ENCODE data around the gene OTOR. TPM values are rescaled to one million over a fixed set of nuclear protein-coding genes. Genes with fewer than 3 reads are reported as not detected.

The OTOR gene, protein sequence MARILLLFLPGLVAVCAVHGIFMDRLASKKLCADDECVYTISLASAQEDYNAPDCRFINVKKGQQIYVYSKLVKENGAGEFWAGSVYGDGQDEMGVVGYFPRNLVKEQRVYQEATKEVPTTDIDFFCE
- not detected for polyA plus RNA-seq
- long read RNA-seq, donor 1: 0 reads
- long read RNA-seq, donor 2: 0 reads
- long read RNA-seq, donor 3: 0 reads
- long read RNA-seq, donor 4: 0 reads
- long read RNA-seq, donor 5: 0 reads
- long read RNA-seq, donor 6: 0 reads
- long read RNA-seq, donor 7: 0 reads
- long read RNA-seq, donor 8: 0 reads
- long read RNA-seq, donor 9: 0 reads
- long read RNA-seq, donor 10: 0 reads
- long read RNA-seq, donor 11: 0 reads

DNA sequence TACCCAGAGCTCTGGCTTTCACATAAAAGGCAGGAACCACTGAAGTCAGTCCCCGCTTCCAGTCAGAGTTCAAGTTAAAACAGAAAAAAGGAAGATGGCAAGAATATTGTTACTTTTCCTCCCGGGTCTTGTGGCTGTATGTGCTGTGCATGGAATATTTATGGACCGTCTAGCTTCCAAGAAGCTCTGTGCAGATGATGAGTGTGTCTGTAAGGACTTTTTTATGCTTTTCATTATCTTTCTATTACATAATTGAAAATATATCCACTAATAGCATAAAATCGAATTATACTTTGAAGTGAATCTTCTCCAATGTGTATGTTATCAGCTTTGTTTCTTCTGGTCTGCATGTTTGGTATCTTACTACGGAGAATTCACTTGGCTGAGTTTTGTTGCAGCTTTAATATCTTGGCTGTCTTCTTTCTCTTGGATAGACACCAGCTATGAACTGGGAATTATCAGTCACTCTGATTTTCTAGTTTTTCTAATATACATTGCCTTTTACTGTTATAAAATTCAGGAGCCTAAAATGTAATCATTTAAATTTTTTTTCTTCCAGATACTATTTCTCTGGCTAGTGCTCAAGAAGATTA lies at the start of gene OTOR:
OTOR (plus strand) TSS at position 51 of the 593 bp plus-strand sequence; CDS start at position 95, 44 bp downstream.
- Histone ChIP-seq H3K27ac (ENCODE audit: low read length) (no peak within 1 kb of the TSS), H3K4me3 (ENCODE audit: low read length) (no peak within 1 kb of the TSS), H3K9me3 (ENCODE audit: control insufficient read depth, low read depth, low read length) (no peaks in the 10 kb centered on the region), H3K27me3 (ENCODE audit: control insufficient read depth, insufficient read depth, low read length) (no peaks in the 10 kb centered on the region), H3K4me1 (ENCODE audit: control insufficient read depth, insufficient read depth, low read length) (no peaks in the 10 kb centered on the region), H3K36me3 (ENCODE audit: control insufficient read depth, insufficient read depth, low read length) (no peaks in the 10 kb centered on the region)
- WGBS (ENCODE audit: insufficient coverage, low lambda C conversion rate): 67% methylated on average over 1 of the region's 5 CpGs
- no peak for DNase-seq

DNA sequence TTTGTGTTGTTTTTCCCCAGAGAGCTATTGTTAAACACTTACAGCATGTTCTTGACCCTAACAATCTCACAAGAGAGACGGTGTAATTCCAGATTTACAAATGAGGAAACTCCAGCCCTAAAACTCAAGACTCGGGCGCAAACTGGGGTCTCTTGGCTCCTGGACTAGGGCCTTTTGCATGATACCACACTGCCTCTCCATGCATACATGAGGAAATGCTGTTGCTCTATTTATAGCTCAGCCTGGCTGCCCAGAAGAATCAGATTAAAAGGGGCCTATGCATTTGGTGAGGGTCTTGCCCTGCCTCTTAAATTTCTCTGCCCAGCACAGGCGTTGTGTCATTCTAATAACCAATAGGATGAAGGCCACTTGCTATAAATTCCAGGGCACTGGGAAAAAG lies 48.9 kb upstream of the OTOR start:
- no peaks in the 10 kb centered on the region for H3K4me1 ChIP-seq (ENCODE audit: control insufficient read depth, insufficient read depth, low read length)
- no CpG with 5 or more reads among the region's 4 CpGs for WGBS (ENCODE audit: insufficient coverage, low lambda C conversion rate)
- no peak for DNase-seq
- H3K4me3 ChIP-seq (ENCODE audit: low read length): no peak overlapping the region
- no peak overlapping the region for H3K27ac ChIP-seq (ENCODE audit: low read length)
- no peaks in the 10 kb centered on the region for H3K9me3 ChIP-seq (ENCODE audit: control insufficient read depth, low read depth, low read length)
- no peaks in the 10 kb centered on the region for H3K27me3 ChIP-seq (ENCODE audit: control insufficient read depth, insufficient read depth, low read length)
- no peaks in the 10 kb centered on the region for H3K36me3 ChIP-seq (ENCODE audit: control insufficient read depth, insufficient read depth, low read length)

DNA sequence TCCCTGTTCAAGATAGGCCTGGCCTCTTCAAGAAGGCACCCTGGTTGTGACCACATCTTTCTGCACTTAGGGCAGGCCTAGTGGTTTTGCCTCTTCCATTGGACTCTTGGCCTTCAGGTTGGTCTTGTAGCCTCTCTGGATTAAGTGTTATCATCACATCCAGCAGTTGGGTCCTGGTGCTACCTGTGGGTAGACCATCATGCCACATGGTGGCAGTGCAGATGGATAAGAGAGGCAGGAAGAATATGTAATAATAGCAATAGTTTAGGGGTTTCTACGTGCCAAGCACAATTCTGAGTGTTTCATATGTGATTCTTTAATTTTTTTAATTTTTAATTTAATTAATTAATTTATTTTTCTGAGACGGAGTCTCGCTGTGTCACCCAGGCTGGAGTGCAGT lies 46.9 kb upstream of the OTOR start:
- no peak for DNase-seq
- WGBS (ENCODE audit: insufficient coverage, low lambda C conversion rate): 93% methylated on average over 3 of the region's 3 CpGs

DNA sequence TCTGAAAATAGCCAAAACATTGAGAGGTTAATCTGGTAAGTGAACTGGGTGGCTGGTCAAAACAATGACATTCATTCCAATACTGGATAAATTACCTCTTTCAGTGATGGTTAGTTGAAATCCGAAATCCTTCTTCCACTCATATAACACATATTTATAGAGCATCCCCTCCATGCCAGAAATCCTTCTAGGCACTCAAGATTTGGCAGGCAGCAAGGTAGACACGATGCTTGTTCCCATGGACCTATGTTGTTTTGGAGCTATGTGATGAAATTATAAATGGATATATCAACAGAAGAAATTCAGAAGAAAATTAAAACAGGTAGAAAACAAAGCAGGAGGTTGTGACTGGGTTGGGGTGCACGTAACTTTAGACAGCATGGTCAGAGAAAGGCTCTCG lies 44.6 kb upstream of the OTOR start:
- no peaks in the 10 kb centered on the region for H3K27me3 ChIP-seq (ENCODE audit: control insufficient read depth, insufficient read depth, low read length)
- 72% methylated on average over 2 of the region's 4 CpGs for WGBS (ENCODE audit: insufficient coverage, low lambda C conversion rate)

More for the DNA sequence above, 46.9 kb upstream of the OTOR start:
- Histone ChIP-seq H3K27ac (ENCODE audit: low read length) (no peak overlapping the region), H3K36me3 (ENCODE audit: control insufficient read depth, insufficient read depth, low read length) (no peaks in the 10 kb centered on the region), H3K9me3 (ENCODE audit: control insufficient read depth, low read depth, low read length) (no peaks in the 10 kb centered on the region), H3K27me3 (ENCODE audit: control insufficient read depth, insufficient read depth, low read length) (no peaks in the 10 kb centered on the region), H3K4me3 (ENCODE audit: low read length) (no peak overlapping the region), H3K4me1 (ENCODE audit: control insufficient read depth, insufficient read depth, low read length) (no peaks in the 10 kb centered on the region)

DNA sequence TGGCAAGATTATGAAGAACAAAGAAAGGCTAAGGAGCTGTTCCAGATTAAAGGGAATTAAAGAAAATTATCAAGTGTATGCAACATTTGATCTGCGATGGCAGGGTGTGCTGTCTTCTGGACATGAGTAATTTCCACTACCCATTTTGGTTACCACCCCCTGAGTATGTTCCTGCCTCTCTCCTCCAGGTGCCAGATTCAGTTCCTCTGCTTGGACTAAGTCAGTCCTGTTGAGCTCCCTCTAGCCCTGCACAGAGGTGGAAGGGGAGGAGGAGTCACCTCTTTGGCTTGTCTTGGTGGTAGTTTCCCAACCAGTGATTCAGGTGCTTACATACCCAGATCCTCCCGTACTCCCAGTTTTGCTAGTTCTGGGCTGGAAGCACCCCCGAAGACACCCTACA lies 40.5 kb upstream of the OTOR start:
- Histone ChIP-seq H3K36me3 (ENCODE audit: control insufficient read depth, insufficient read depth, low read length) (no peaks in the 10 kb centered on the region), H3K27ac (ENCODE audit: low read length) (no peak overlapping the region), H3K9me3 (ENCODE audit: control insufficient read depth, low read depth, low read length) (no peaks in the 10 kb centered on the region), H3K4me1 (ENCODE audit: control insufficient read depth, insufficient read depth, low read length) (no peaks in the 10 kb centered on the region), H3K27me3 (ENCODE audit: control insufficient read depth, insufficient read depth, low read length) (no peaks in the 10 kb centered on the region), H3K4me3 (ENCODE audit: low read length) (no peak overlapping the region)
- DNase-seq: no peak
- WGBS (ENCODE audit: insufficient coverage, low lambda C conversion rate): 100% methylated on average over 1 of the region's 3 CpGs

More for the DNA sequence above, 44.6 kb upstream of the OTOR start:
- no peaks in the 10 kb centered on the region for H3K4me1 ChIP-seq (ENCODE audit: control insufficient read depth, insufficient read depth, low read length)
- no peak overlapping the region for H3K27ac ChIP-seq (ENCODE audit: low read length)
- no peaks in the 10 kb centered on the region for H3K9me3 ChIP-seq (ENCODE audit: control insufficient read depth, low read depth, low read length)
- no peak for DNase-seq
- H3K36me3 ChIP-seq (ENCODE audit: control insufficient read depth, insufficient read depth, low read length): no peaks in the 10 kb centered on the region
- no peak overlapping the region for H3K4me3 ChIP-seq (ENCODE audit: low read length)

DNA sequence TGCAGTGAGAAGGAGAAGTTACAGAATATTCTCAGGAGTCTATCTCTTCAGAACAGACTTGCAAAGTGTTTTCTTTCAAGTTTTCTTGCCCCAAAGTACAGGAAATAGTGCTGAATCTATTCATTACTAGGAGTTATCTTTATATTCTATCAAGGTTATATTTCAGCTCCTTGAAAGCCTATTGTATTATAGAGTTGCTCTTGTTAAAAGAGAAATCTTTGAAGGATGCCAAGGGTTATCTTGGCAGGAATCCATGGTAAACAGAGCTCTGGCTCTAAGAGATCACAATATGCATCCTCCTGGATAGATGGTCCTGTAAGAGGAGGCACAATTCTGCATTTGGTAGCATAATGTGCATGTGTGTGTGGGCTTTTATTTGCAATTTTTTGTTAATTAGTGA lies 39.6 kb upstream of the OTOR start:
- Histone ChIP-seq H3K27me3 (ENCODE audit: control insufficient read depth, insufficient read depth, low read length) (no peaks in the 10 kb centered on the region), H3K9me3 (ENCODE audit: control insufficient read depth, low read depth, low read length) (no peaks in the 10 kb centered on the region), H3K27ac (ENCODE audit: low read length) (no peak overlapping the region), H3K4me3 (ENCODE audit: low read length) (no peak overlapping the region), H3K4me1 (ENCODE audit: control insufficient read depth, insufficient read depth, low read length) (no peaks in the 10 kb centered on the region), H3K36me3 (ENCODE audit: control insufficient read depth, insufficient read depth, low read length) (no peaks in the 10 kb centered on the region)
- no peak for DNase-seq

DNA sequence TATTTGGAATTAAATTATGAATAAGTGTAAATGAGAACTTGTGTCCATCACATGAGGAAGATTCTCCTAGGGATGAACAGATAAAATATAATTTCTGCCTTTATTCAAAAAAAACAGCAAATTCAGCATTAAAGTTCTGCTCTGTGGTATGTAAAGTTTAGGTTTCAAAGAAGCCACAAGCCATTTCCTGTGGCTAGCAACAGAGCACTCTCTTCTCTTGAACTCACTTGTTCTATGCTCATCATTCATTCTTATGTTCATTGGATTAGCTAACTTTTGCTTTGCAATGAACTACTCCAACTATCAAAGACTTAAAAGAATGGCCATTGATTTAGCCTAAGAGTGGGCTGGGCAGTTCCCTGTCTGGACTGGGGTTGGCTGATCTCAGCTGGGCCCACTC lies 39.1 kb upstream of the OTOR start:
- Histone ChIP-seq H3K27ac (ENCODE audit: low read length) (no peak overlapping the region), H3K4me3 (ENCODE audit: low read length) (no peak overlapping the region), H3K4me1 (ENCODE audit: control insufficient read depth, insufficient read depth, low read length) (no peaks in the 10 kb centered on the region), H3K27me3 (ENCODE audit: control insufficient read depth, insufficient read depth, low read length) (no peaks in the 10 kb centered on the region), H3K9me3 (ENCODE audit: control insufficient read depth, low read depth, low read length) (no peaks in the 10 kb centered on the region), H3K36me3 (ENCODE audit: control insufficient read depth, insufficient read depth, low read length) (no peaks in the 10 kb centered on the region)
- no peak for DNase-seq

DNA sequence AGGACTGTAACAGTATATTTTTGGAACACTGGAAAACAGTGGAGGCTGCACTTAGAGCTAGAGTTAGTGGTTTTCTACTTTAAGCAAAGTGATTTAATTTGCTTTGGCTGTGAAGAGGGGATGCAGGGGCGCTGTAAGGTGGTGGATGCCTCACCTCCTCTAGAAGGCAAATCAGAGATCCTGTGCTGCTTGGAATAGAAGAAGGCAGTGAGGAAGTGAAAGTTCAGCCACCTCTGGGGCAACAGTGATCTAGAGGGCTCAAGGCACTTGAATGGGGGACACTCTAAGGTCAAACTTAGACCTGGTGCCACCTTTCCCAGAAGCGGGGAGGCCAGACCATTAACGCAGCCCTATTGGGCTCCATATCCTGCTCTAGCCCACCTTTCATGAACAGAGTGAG lies 37.4 kb upstream of the OTOR start:
- Histone ChIP-seq H3K9me3 (ENCODE audit: control insufficient read depth, low read depth, low read length) (no peaks in the 10 kb centered on the region), H3K27ac (ENCODE audit: low read length) (no peak overlapping the region), H3K4me1 (ENCODE audit: control insufficient read depth, insufficient read depth, low read length) (no peaks in the 10 kb centered on the region), H3K27me3 (ENCODE audit: control insufficient read depth, insufficient read depth, low read length) (no peaks in the 10 kb centered on the region), H3K4me3 (ENCODE audit: low read length) (no peak overlapping the region), H3K36me3 (ENCODE audit: control insufficient read depth, insufficient read depth, low read length) (no peaks in the 10 kb centered on the region)
- no CpG with 5 or more reads among the region's 3 CpGs for WGBS (ENCODE audit: insufficient coverage, low lambda C conversion rate)
- no peak for DNase-seq

DNA sequence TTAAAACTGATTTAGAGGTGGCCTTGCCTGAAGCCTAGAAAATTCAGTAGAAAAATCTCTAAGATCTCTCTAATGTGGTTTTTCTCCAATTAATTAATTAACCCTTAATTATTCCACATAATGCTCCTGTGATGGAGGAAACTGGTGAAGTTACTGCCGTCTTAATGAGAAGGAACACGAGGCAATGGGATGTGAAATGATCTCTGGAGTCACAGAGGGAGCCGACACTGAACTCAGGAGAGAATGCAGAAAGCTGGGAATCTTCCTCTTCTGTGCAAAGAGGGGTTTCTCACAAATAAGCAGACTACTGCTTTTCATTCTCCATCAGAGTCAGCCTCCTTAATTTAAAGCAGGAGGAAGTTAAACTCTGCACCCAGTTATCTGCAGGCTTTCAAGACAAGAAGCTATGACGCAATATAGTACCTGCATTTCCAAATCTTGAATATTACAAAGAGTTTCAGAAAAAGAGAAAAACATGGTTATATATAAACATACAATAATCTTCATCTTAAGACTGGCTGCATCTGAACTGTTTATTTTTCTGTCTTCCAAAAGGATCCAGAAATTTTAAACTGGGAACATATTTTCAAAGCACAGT lies 36.4 kb upstream of the OTOR start:
- H3K4me1 ChIP-seq (ENCODE audit: control insufficient read depth, insufficient read depth, low read length): no peaks in the 10 kb centered on the region
- no peak overlapping the region for H3K4me3 ChIP-seq (ENCODE audit: low read length)
- H3K36me3 ChIP-seq (ENCODE audit: control insufficient read depth, insufficient read depth, low read length): no peaks in the 10 kb centered on the region
- no peaks in the 10 kb centered on the region for H3K9me3 ChIP-seq (ENCODE audit: control insufficient read depth, low read depth, low read length)
- H3K27ac ChIP-seq (ENCODE audit: low read length): no peak overlapping the region
- DNase-seq: no peak
- H3K27me3 ChIP-seq (ENCODE audit: control insufficient read depth, insufficient read depth, low read length): no peaks in the 10 kb centered on the region
- no CpG with 5 or more reads among the region's 4 CpGs for WGBS (ENCODE audit: insufficient coverage, low lambda C conversion rate)

DNA sequence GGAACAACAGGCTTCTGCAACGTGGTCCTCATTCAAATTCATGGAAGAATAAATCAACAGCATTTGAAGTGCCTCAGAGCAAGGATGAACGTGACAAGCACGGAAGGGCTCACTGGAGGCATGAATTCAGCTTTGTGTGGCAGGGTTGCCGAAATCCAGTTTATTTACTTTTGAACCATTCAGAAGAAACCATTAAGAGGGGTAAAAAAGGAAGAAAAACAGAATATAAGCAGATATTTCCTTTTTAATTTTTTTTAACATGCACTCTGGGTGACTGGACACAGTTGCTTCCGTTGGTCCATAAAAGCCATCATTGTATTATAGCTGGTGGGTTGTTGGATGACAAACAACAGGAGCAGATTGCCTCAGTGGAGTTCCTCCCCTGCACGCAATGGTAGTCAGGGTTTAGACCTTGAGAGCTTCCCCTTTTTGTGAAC lies 35.6 kb upstream of the OTOR start:
- no peak overlapping the region for H3K27ac ChIP-seq (ENCODE audit: low read length)
- H3K36me3 ChIP-seq (ENCODE audit: control insufficient read depth, insufficient read depth, low read length): no peaks in the 10 kb centered on the region
- DNase-seq: no peak
- H3K27me3 ChIP-seq (ENCODE audit: control insufficient read depth, insufficient read depth, low read length): no peaks in the 10 kb centered on the region
- WGBS (ENCODE audit: insufficient coverage, low lambda C conversion rate): 60% methylated on average over 3 of the region's 6 CpGs
- H3K4me1 ChIP-seq (ENCODE audit: control insufficient read depth, insufficient read depth, low read length): no peaks in the 10 kb centered on the region
- H3K9me3 ChIP-seq (ENCODE audit: control insufficient read depth, low read depth, low read length): no peaks in the 10 kb centered on the region
- no peak overlapping the region for H3K4me3 ChIP-seq (ENCODE audit: low read length)

DNA sequence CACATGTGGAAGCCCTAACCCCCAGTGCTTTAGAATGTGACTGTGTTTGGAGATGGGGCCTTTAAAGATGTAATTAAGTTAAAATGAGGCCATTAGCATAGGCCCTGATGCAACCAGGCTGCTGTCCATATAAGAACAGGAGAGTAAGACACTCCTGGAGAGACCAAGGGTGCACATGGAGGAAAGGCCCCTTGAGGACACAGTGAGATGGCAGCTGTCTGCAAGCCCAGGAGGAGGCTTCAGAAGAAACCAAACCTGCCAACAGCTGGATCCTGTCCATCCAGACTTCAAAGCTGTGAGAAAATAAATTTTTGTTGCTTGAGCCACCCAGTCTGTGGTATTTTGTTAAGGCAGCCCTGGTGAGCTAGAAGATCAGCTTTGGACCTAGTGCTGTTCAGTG lies 35.1 kb upstream of the OTOR start:
- Histone ChIP-seq H3K36me3 (ENCODE audit: control insufficient read depth, insufficient read depth, low read length) (no peaks in the 10 kb centered on the region), H3K9me3 (ENCODE audit: control insufficient read depth, low read depth, low read length) (no peaks in the 10 kb centered on the region), H3K27ac (ENCODE audit: low read length) (no peak overlapping the region), H3K4me3 (ENCODE audit: low read length) (no peak overlapping the region), H3K4me1 (ENCODE audit: control insufficient read depth, insufficient read depth, low read length) (no peaks in the 10 kb centered on the region), H3K27me3 (ENCODE audit: control insufficient read depth, insufficient read depth, low read length) (peaks cover under 1% of the 10 kb centered on the region)
- DNase-seq: no peak
